ENCODE results near the gene KCTD7. TPM values are rescaled to one million over a fixed set of nuclear protein-coding genes. Genes with fewer than 3 reads are reported as not detected.

KCTD7 gene
- total RNA-seq, 4 donors from 2014 or later, result 8.7 to 23.5 (median 17.8) TPM

DNA sequence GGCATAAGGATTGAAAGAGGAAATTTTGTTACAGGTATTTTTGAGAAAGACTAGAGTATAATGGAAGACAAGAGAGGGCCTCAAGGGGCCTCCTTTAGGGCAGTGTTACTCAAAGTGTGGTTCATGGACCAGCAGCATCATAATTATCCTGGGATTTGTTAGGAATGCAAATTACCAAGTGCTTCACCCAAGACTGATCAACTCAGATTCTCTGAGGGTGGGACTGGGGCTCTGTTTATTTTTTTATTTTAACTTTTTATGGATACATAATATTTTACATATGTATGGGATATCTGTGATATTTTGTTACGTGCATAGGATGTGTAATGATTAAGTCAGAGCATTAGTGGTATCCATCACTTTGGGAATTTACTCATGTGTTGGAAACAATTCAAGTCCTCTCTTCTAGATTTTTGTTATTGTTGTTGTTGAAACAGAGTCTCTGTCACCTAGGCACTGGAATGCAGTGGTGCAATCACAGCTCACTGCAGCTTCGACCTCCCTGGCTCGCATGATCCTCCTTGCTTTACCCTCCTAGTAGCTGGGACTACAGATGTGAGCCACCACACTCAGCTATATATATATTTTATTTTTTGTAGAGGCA lies 2.2 kb upstream of the KCTD7 start:
- intact Hi-C loops (cut with DNase I; ENCODE audit: low total_unique reads), result loop anchor here (10.0 kb wide), 1 partner anchor 72 kb away; no protein-coding TSS in a partner anchor
- no peak overlapping the region for H3K4me3 ChIP-seq
- peak overlapping the region; percentile 96 to 98 for H3K27ac ChIP-seq
- H3K27me3 ChIP-seq, result no peaks in the 10 kb centered on the region
- peak; percentile 66 to 70 for DNase-seq
- TF ChIP-seq POLR2A (IDR thresholded peaks at IDR 0.05), result no peak
- TF ChIP-seq, protein P1, sequence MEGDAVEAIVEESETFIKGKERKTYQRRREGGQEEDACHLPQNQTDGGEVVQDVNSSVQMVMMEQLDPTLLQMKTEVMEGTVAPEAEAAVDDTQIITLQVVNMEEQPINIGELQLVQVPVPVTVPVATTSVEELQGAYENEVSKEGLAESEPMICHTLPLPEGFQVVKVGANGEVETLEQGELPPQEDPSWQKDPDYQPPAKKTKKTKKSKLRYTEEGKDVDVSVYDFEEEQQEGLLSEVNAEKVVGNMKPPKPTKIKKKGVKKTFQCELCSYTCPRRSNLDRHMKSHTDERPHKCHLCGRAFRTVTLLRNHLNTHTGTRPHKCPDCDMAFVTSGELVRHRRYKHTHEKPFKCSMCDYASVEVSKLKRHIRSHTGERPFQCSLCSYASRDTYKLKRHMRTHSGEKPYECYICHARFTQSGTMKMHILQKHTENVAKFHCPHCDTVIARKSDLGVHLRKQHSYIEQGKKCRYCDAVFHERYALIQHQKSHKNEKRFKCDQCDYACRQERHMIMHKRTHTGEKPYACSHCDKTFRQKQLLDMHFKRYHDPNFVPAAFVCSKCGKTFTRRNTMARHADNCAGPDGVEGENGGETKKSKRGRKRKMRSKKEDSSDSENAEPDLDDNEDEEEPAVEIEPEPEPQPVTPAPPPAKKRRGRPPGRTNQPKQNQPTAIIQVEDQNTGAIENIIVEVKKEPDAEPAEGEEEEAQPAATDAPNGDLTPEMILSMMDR (IDR thresholded peaks at IDR 0.05), result no peak
- peaks cover 0 to 11% of the 10 kb centered on the region in 2 donors for H3K4me1 ChIP-seq
- no peaks in the 10 kb centered on the region for H3K36me3 ChIP-seq
- no peaks in the 10 kb centered on the region for H3K9me3 ChIP-seq

DNA sequence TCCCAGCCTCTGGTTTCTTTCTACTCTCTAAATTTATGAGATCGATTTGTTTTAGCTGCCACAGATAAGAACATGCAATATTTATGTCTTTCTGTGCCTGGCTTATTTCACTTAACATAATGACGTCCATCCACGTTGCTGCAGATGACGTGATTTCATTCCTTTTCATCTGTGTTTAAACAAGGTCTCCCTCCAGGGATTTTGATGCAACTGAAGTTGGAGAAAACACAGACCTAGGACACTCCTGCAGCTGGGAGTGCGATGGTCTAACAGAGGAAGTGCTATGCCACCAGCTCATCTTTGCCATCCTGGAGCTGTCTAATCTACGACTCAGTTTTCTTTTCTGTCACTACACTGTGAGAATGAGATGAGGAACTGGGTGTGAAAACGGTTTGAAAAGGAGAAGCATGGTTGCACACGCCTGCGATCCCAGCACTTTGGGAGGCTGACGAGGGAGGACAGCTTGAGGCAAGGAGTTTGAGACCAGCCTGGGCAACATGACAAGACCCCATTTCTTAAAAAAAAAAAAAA lies 1.5 kb upstream of the KCTD7 start:
- Histone ChIP-seq H3K27me3 (no peaks in the 10 kb centered on the region), H3K4me1 (peaks cover 0 to 11% of the 10 kb centered on the region in 2 donors), H3K4me3 (peak overlapping the region in 1 of 2 donors; percentile 57), H3K27ac (peak overlapping the region; percentile 96 to 98), H3K9me3 (no peaks in the 10 kb centered on the region), H3K36me3 (no peaks in the 10 kb centered on the region)
- DNase-seq, result peak; percentile 54 to 85
- TF ChIP-seq, protein P1 (IDR thresholded peaks at IDR 0.05), result no peak
- TF ChIP-seq POLR2A (IDR thresholded peaks at IDR 0.05), result peak in 1 of 2 donors; percentile 47
- intact Hi-C loops (cut with DNase I; ENCODE audit: low total_unique reads), result loop anchor here (10.0 kb wide), 1 partner anchor 72 kb away; no protein-coding TSS in a partner anchor

DNA sequence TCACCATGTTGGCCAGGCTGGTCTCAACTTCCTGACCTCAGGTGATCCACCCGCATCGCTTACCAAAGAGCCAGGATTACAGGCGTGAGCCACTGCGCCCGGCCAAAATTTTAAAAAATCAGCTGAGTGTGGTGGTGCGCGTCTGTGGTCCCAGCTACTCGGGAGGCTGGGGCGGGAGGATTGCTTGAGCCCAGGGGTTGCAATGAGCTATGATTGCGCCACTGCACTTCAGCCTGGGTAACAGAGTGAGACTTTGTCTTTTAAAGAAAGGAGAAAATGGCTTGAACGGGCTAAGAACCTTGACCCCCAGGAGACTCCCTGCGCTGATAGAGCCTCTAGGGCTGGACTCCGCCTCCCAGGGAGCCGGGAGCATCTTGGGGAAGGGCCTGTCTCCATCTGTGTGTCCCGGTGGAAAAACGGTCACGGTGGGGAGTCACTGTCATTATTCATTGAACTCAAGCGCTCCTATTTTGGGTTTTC lies 760 bp upstream of the KCTD7 start:
- peak overlapping the region; percentile 96 to 98 for H3K27ac ChIP-seq
- H3K36me3 ChIP-seq, result no peaks in the 10 kb centered on the region
- H3K27me3 ChIP-seq, result no peaks in the 10 kb centered on the region
- intact Hi-C loops (cut with DNase I; ENCODE audit: low total_unique reads), result loop anchor here (10.0 kb wide), 1 partner anchor 73 kb away; no protein-coding TSS in a partner anchor
- H3K4me3 ChIP-seq, result peak overlapping the region; percentile 57 to 79
- no peak for DNase-seq
- TF ChIP-seq, protein P1 (IDR thresholded peaks at IDR 0.05), result no peak
- TF ChIP-seq POLR2A (IDR thresholded peaks at IDR 0.05), result no peak
- H3K4me1 ChIP-seq, result peaks cover 0 to 11% of the 10 kb centered on the region in 2 donors
- no peaks in the 10 kb centered on the region for H3K9me3 ChIP-seq

DNA sequence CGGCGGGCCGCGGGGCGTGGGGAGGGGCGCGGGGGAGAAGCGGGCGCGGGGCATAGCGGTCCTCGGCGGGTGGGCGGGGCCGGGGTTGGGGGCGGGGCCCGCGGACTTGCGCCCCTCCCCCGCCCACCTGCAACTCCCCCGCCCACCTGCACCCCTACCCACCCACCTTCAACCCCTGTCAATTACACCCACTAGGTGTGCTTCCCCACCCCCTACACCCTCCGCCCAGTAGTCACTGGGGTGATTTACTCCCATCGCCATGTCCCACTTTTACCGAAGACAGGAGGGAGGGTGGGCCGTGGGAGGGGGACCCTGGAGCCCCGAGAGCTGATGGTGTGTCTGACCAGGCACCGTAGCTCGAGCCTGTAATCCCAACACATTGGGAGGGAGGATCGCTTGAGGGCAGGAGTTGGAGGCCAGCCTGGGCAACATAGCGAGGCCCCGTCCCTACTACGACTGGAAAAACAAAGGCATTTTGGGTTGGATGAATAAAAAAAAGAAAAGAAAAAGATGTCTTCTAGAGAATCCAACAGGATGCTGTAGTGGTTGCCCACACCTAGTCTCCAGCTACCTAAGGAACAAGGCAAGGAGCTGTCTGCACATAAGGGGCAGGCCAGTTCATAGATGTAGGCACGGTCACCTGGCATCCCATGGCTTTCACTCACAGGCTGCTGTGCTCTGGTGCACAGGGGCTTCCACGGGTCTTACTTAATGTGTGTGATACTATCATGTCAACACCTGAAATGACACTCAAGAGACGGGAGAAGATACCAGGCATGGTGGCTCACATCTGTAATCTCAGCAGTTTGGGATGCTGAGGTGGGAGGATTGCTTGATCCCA lies 761 bp downstream of the KCTD7 start:
- peaks cover 0 to 11% of the 10 kb centered on the region in 2 donors for H3K4me1 ChIP-seq
- H3K27ac ChIP-seq, result peak overlapping the region; percentile 95 to 99
- TF ChIP-seq POLR2A (IDR thresholded peaks at IDR 0.05), result no peak
- TF ChIP-seq, protein P1 (IDR thresholded peaks at IDR 0.05), result no peak
- intact Hi-C loops (cut with DNase I; ENCODE audit: low total_unique reads), result loop anchor here (10.0 kb wide), 1 partner anchor 75 kb away; no protein-coding TSS in a partner anchor
- H3K9me3 ChIP-seq, result no peaks in the 10 kb centered on the region
- H3K4me3 ChIP-seq, result peak overlapping the region; percentile 79 to 94
- no peaks in the 10 kb centered on the region for H3K36me3 ChIP-seq
- peak in 1 of 2 donors; percentile 60 for DNase-seq
- H3K27me3 ChIP-seq, result no peaks in the 10 kb centered on the region
